Hair follicle dermal papilla cell (primary cell): ENCODE results near the gene CDK16. TPM values are rescaled to one million over a fixed set of nuclear protein-coding genes. Genes with fewer than 3 reads are reported as not detected.

Experiments used
- total RNA-seq: library from RNA; depleted of rRNA; stranded (reverse); fragments of >200 nt; gene quantifications from 2 replicates; pipeline ENCODE4 v1.2.3, GENCODE V29; 2012

The CDK16 gene
- 113 and 121 TPM in 2 replicates for total RNA-seq

DNA sequence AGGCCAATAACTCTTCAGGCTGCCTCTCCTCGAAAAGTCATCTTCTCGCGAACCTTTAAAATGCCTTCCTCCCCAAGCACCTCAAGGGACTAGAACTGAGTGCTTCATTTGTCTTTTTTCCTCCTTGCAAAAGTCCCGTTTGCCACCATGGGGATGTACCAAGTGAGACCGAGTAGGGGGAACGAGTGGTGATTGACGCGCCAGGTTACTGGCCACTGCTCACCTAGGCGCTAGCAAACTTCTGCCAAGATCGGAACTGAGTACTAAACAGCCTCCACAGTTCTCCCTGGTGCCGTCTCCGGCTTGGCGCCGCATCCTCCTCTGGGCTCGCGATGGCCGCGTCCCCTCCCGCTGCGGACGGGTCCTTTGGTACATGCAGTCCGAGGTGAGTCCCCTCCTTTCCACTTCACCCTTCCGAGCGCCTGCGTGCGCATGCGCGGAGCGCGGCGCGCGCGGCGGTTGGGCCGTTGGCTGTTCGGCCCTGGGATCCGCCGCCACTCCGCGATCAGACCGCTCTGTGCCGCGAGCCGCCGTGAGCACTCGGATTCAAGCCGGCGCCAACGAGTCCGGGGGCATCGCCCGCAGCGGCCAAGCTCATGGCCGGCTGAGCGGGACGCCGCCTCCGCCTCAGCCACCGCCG lies at the start of gene CDK16:
Gene CDK16, plus strand, starts transcription at position 402 of the 640 bp plus-strand sequence. CDS start 4,877 bp downstream, outside the sequence.

DNA sequence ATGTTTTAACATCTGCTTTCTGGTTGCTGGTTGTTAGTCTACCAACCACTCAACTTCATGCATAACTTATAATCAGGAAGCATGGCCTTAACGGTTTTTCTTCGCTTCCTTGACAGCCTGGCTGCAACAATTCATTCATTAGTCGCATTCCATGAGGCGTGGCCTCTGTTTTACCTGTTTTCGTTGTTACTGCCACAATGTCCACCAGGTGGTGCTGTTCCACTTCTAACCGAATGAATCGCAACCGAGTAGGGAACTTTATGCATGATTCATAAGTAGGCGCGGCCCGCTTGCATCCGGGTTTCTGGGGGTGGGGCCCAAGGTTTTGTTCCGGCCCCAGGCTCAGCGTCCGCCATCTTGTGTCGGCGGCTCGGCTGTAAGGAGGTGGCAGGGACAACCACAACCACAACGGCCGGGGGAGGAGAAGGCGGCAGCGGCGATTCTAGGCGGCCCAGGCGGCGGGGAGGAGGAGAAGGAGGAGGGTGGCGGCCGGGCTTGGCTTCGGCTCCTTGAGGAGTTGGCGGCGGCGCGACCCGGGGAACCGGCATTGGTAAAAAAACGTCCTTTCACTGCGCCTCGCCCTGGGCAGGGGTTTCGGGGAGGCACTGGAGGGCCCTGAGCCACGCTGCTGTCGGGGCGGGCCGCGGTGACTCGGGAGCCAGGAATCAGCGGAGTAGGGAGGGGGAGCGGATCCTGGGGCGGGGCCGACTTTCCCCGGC lies 24.8 kb upstream of the CDK16 start, which contains the start of gene UBA1:
Gene UBA1, plus strand, starts transcription at position 355 of the 719 bp plus-strand sequence. CDS start 4,974 bp downstream, outside the sequence.

DNA sequence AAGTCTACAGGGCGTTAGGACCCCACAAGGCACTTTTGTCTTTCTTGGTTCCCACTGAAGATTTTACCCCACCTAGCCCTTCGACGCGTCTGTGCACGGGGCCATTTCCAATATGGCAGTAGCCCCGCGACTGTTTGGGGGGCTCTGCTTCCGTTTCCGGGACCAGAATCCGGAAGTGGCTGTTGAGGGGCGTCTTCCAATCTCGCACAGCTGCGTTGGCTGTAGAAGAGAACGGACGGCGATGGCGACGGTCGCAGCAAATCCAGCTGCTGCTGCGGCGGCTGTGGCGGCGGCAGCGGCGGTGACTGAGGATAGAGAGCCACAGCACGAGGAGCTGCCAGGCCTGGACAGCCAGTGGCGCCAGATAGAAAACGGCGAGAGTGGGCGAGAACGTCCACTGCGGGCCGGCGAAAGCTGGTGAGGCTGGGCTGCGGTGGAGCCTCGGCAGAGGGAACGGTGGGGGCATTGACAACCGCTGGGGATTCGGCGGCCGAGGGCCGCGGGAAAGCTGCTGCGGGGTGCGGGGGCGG lies 14.4 kb downstream of the CDK16 start, which contains the start of gene USP11:
Gene USP11, plus strand, starts transcription at position 207 of the 530 bp plus-strand sequence. Its CDS starts 35 bp downstream, at position 242.

Other genes starting within 250 kb of the CDK16 start
- 4.0 and 5.0 TPM in 2 replicates for gene RGN, start 140.2 kb upstream of the CDK16 start, total RNA-seq
- gene NDUFB11, start 74.0 kb upstream of the CDK16 start, total RNA-seq = 36.3 and 40.1 TPM in 2 replicates
- gene RBM10, start 73.5 kb upstream of the CDK16 start, total RNA-seq = 53.7 and 59.2 TPM in 2 replicates
- gene UBA1, start 24.9 kb upstream of the CDK16 start, total RNA-seq = 229 and 266 TPM in 2 replicates
- 35.6 and 45.6 TPM in 2 replicates for gene USP11, start 14.3 kb downstream of the CDK16 start, total RNA-seq
- 0.12 TPM in 1 of 2 replicates, not detected in the other for gene ZNF157, start 151.9 kb downstream of the CDK16 start, total RNA-seq